Pancreas (tissue), 10 donors: ENCODE measurements around the gene CORO1C. TPM values are rescaled to one million over a fixed set of nuclear protein-coding genes. Genes with fewer than 3 reads are reported as not detected.

Source experiments
- ATAC-seq, 4 donors: fragments of 200-7000 bp; cut with Tn5 transposase; one replicate each; pipeline versions ENCODE4 v1.8.0 to v1.9.1; 2020; ENCODE audit warnings: mild to moderate bottlenecking in 4 of 4, moderate library complexity in 4 of 4
- DNase-seq, 6 donors: peaks; one replicate each; pipeline ENCODE4 v3.0.0-alpha.2; 2020
- FAIRE-seq: peaks from 2 replicates; lab custom pipeline; 2012; peaks lifted over from hg19 to GRCh38; lab: Jason Lieb, UNC
- H3K27ac ChIP-seq, 4 donors: fragments of 200-600 bp; sonication (generic); 1 replicate in 3 of 4; 2 replicates in 1 of 4; pipeline versions ENCODE4 v1.5.0 to v1.8.0; 2020
- H3K27me3 ChIP-seq, 4 donors: fragments of 200-600 bp; one replicate each; pipeline ENCODE4 v1.8.0; 2021
- H3K36me3 ChIP-seq, 3 donors: fragments of 200-600 bp; sonication (generic) in 1 of 3; one replicate each; pipeline versions ENCODE4 v1.5.0 to v1.8.0; 2020 to 2021
- H3K4me1 ChIP-seq, 3 donors: fragments of 200-600 bp; one replicate each; pipeline ENCODE4 v1.8.0; 2021
- H3K4me3 ChIP-seq, 4 donors: fragments of 200-600 bp; sonication (generic) in 2 of 4; one replicate each; pipeline versions ENCODE4 v1.5.0 to v1.8.0; 2020 to 2021
- H3K9me3 ChIP-seq, 4 donors: fragments of 200-600 bp; one replicate each; pipeline ENCODE4 v1.8.0; 2021
- CTCF ChIP-seq, 4 donors: fragments of 200-600 bp; sonication (generic) in 3 of 4; IDR thresholded peaks; one replicate each; pipeline versions ENCODE4 v1.5.0 to v1.8.0; 2021; ENCODE audit warnings: antibody characterized with exemption in 4 of 4
- WGBS, 2 donors: extraction: QIAGEN DNeasy Blood & Tissue Kit; methylation state at CpG; one replicate each; pipeline ENCODE4 v1.1.7; 2013; 5-methylcytosine and 5-hydroxymethylcytosine counted together
- intact Hi-C, 3 donors: fragments of 100-400 bp; cut with DNase I; formaldehyde crosslinking; loops; one replicate each; pipeline versions ENCODE4 v1.11.1 to v1.14.2; 2022
- polyA plus RNA-seq, 2 donors: library from polyadenylated mRNA; stranded (reverse); fragments of 200-250 nt; gene quantifications; one replicate each; pipeline ENCODE4 v1.2.3, GENCODE V29; 2013
- total RNA-seq, 6 donors: library from RNA; stranded (reverse); fragmentation: NEBNext Ultra II Directional in 4 of 6; extraction: Animal tissue kit (Norgen Biotek cat#: 25700) in 4 of 6; gene quantifications; one replicate each; pipeline versions ENCODE4 v1.2.1 to v1.2.4, GENCODE V29; 2021 to 2023
- donor health status: healthy with polysubstance abuse.
- donor health status: DM: no; HTN: no; CAD: no; lungs with moderate emphysema.
- donor health status: DM: no; HTN: no; CAD: no.
- donor health status: control.
- donor health status: control.
- donor health status: Bipolar disorder and iron deficiency.
- donor health status: DM: yes; HTN: yes; CAD: no.
- donor health status: DM: no; HTN: no; CAD: no.
- donor health status: DM: no; HTN: no; CAD: no.
- donor health status: DM: yes; HTN: yes; CAD: no.

Gene CORO1C
- total and polyA plus RNA-seq, 8 donors, result 9.9 to 62.3 (median 15.4) TPM

DNA sequence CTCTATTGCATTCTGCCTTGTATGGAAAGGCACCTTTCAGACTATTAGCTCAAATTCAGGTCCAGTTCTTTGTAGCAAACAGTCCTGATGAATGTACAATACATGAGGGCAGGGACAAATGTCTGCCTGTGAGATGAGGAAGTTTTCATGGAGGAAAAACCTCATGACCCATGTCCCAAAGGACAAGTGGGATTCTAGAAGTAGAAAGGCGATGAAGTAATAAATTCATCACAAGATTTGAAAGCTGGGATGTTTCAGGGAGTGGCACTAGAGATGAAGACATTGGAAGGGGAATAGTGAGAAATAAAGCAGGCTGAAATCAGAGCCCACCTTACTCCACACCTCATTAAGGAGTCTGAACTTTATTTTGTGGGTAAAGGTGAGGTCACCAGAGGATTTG, 4.2 kb downstream of the CORO1C start:
- Histone ChIP-seq H3K27ac (no peak overlapping the region), H3K27me3 (no peaks in the 10 kb centered on the region), H3K36me3 (no peaks in the 10 kb centered on the region), H3K4me1 (peaks cover 1 to 28% (median 8%) of the 10 kb centered on the region in 3 donors), H3K9me3 (no peaks in the 10 kb centered on the region), H3K4me3 (no peak overlapping the region)
- 98 to 100% methylated on average over 1 of the region's 1 CpG for WGBS, 2 donors
- DNase-seq (no peak), FAIRE-seq (no peak), ATAC-seq (no peak)
- TF ChIP-seq CTCF (IDR thresholded peaks at IDR 0.05), result no peak
- intact Hi-C loops, result no loop called here

- FAIRE-seq, result no peak
- intact Hi-C loops, result no loop called here
- no peak for ATAC-seq
- no peak overlapping the region for H3K4me3 ChIP-seq
- no peaks in the 10 kb centered on the region for H3K27me3 ChIP-seq
- H3K9me3 ChIP-seq, result no peaks in the 10 kb centered on the region
- H3K27ac ChIP-seq, result peak overlapping the region in 2 of 4 donors; percentile 6 to 33
- peaks cover 0 to 26% (median 6%) of the 10 kb centered on the region in 3 donors for H3K4me1 ChIP-seq
- TF ChIP-seq CTCF (IDR thresholded peaks at IDR 0.05), result no peak
- no peak for DNase-seq
- no peaks in the 10 kb centered on the region for H3K36me3 ChIP-seq
These were observed 6.5 kb downstream of the CORO1C start for GRCh38 chr12:108724890-108725151.

GRCh38 chr12:108724054-108724889, 7.0 kb downstream of the CORO1C start:
- peak in 3 of 4 donors; percentile 28 to 70 (median 67) for ATAC-seq

DNA sequence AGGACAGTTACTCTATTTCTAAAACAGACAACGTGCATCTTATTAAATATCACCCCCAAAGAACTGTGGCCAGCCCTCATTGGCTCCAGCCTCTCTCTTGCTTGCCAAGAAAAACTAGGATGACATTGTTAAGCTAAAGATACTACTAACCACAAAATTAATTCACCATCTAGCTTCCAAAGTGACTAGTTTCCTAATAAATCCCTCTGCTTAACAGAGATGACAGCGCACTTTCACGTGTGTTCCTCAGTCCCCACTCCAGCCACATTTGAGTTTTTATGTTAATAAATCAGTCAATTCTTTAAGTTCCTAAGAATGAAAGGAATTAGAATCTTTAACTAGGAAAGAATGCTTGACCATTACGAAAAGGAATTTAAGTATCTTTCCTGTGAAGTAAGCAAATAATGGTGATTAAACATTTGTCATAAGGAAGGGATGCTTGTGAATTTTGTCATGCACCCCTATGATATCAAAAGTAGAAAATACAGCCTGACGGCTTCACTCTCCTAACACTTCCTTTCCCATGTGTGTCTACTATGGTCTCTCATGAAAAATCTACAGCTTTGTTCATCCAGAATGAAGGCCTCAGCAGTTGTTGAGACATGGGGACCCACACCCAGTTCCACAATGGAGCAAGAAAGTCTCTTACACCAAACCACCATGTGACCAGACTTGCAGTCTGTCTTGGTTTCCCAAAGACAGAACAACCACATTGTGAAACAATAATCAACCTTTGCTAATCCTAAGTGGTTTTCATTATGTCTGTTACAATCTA, 8.1 kb downstream of the CORO1C start:
- peaks cover 0 to 12% (median 0%) of the 10 kb centered on the region in 3 donors for H3K4me1 ChIP-seq
- intact Hi-C loops, result no loop called here
- no peaks in the 10 kb centered on the region for H3K9me3 ChIP-seq
- 54 to 57% methylated on average over 5 of the region's 5 CpGs for WGBS, 2 donors
- ATAC-seq (peak in 3 of 4 donors; percentile 35 to 72 (median 61)), DNase-seq (no peak), FAIRE-seq (no peak)
- H3K36me3 ChIP-seq, result no peaks in the 10 kb centered on the region
- TF ChIP-seq CTCF (IDR thresholded peaks at IDR 0.05), result no peak
- H3K27ac ChIP-seq, result peak overlapping the region in 2 of 4 donors; percentile 4 to 34
- no peaks in the 10 kb centered on the region for H3K27me3 ChIP-seq
- H3K4me3 ChIP-seq, result no peak overlapping the region

More at GRCh38 chr12:108724054-108724889, 7.0 kb downstream of the CORO1C start:
- H3K36me3 ChIP-seq, result no peaks in the 10 kb centered on the region
- no peak overlapping the region for H3K4me3 ChIP-seq
- intact Hi-C loops, result no loop called here
- no peak for FAIRE-seq
- H3K9me3 ChIP-seq, result no peaks in the 10 kb centered on the region
- no peak for TF ChIP-seq CTCF (IDR thresholded peaks at IDR 0.05)
- WGBS, 2 donors, result 67 to 95% methylated on average over 3 of the region's 3 CpGs
- DNase-seq, result no peak
- H3K4me1 ChIP-seq, result peaks cover 0 to 20% (median 4%) of the 10 kb centered on the region in 3 donors
- H3K27me3 ChIP-seq, result no peaks in the 10 kb centered on the region
- peak overlapping the region in 2 of 4 donors; percentile 6 to 33 for H3K27ac ChIP-seq
